ENCODE results near the gene DPM1.

The DPM1 gene

DNA sequence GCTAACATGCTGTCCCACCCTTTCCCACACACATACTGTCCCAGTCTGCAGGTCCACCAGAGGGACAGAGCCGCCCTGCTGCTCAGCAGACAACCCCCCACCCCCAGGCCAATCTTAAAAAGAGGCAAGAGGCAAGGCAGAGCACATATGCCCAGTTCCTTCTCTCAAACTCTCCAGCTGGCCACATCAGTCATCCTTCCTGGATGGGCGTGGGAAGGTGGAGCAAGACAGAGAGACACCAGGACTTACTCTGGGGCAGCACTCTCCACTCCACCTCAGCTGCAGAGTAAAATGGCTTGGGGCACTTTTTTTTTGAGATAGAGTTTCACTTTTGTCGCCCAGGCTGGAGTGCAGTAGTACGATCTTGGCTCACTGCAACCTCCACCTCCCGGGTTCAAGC lies 11.1 kb upstream of the DPM1 start:
- no peak overlapping the region for H3K27ac ChIP-seq (ENCODE audit: low read depth, low read length, poor library complexity, severe bottlenecking)
- no peak overlapping the region for H3K4me2 ChIP-seq (ENCODE audit: low read length)
- H4K20me1 ChIP-seq (ENCODE audit: insufficient read depth, low read length), result no peaks in the 10 kb centered on the region
- H3F3A ChIP-seq (ENCODE audit: insufficient read depth, low read length), result no peaks in the 10 kb centered on the region
- no peak overlapping the region for H3K9ac ChIP-seq (ENCODE audit: low read length)
- no peaks in the 10 kb centered on the region for H3K36me3 ChIP-seq (ENCODE audit: insufficient read depth, low read length)
- H3K9me3 ChIP-seq (ENCODE audit: low read length), result no peaks in the 10 kb centered on the region
- H2AFZ ChIP-seq (ENCODE audit: low read length), result no peak overlapping the region
- no peak overlapping the region for H3K4me3 ChIP-seq (ENCODE audit: low read depth, low read length, poor library complexity, severe bottlenecking)
- no peaks in the 10 kb centered on the region for H3K9me2 ChIP-seq (ENCODE audit: low read depth, low read length)
- H3K79me2 ChIP-seq (ENCODE audit: insufficient read depth, low read length), result no peaks in the 10 kb centered on the region
- TF ChIP-seq, protein P1, sequence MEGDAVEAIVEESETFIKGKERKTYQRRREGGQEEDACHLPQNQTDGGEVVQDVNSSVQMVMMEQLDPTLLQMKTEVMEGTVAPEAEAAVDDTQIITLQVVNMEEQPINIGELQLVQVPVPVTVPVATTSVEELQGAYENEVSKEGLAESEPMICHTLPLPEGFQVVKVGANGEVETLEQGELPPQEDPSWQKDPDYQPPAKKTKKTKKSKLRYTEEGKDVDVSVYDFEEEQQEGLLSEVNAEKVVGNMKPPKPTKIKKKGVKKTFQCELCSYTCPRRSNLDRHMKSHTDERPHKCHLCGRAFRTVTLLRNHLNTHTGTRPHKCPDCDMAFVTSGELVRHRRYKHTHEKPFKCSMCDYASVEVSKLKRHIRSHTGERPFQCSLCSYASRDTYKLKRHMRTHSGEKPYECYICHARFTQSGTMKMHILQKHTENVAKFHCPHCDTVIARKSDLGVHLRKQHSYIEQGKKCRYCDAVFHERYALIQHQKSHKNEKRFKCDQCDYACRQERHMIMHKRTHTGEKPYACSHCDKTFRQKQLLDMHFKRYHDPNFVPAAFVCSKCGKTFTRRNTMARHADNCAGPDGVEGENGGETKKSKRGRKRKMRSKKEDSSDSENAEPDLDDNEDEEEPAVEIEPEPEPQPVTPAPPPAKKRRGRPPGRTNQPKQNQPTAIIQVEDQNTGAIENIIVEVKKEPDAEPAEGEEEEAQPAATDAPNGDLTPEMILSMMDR (IDR thresholded peaks at IDR 0.05; ENCODE audit: low read length), result no peak
- no peak for TF ChIP-seq EZH2 (IDR thresholded peaks at IDR 0.05; ENCODE audit: borderline replicate concordance, low read length)
- H3K27me3 ChIP-seq (ENCODE audit: insufficient read depth, low read length), result no peaks in the 10 kb centered on the region
- no peaks in the 10 kb centered on the region for H3K4me1 ChIP-seq (ENCODE audit: insufficient read depth, low read length, severe bottlenecking)

DNA sequence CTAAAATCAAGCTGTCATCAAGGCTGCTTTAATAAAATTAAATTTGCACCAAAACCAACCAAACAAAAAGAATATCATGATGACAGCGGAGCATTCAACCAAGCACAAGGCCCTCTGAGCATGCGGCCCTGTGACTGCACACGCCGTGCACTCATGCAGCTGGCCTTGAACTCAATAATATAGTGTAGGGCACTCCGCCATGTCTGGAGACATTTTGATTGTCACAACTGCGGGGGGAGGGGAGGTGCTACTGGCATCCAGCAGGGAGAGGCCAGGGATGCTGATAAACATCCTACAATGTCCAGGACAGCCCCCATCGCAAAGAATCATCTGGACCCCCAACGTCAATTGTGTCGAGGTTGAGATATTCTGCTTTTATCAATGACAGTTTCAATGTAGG lies 10.0 kb upstream of the DPM1 start:
- no peaks in the 10 kb centered on the region for H3K27me3 ChIP-seq (ENCODE audit: insufficient read depth, low read length)
- H4K20me1 ChIP-seq (ENCODE audit: insufficient read depth, low read length), result no peaks in the 10 kb centered on the region
- no peaks in the 10 kb centered on the region for H3K9me2 ChIP-seq (ENCODE audit: low read depth, low read length)
- no peaks in the 10 kb centered on the region for H3K36me3 ChIP-seq (ENCODE audit: insufficient read depth, low read length)
- H3F3A ChIP-seq (ENCODE audit: insufficient read depth, low read length), result no peaks in the 10 kb centered on the region
- TF ChIP-seq, protein P1 (IDR thresholded peaks at IDR 0.05; ENCODE audit: low read length), result no peak
- no peak for TF ChIP-seq EZH2 (IDR thresholded peaks at IDR 0.05; ENCODE audit: borderline replicate concordance, low read length)
- no peaks in the 10 kb centered on the region for H3K79me2 ChIP-seq (ENCODE audit: insufficient read depth, low read length)
- H3K9ac ChIP-seq (ENCODE audit: low read length), result no peak overlapping the region
- no peak overlapping the region for H3K27ac ChIP-seq (ENCODE audit: low read depth, low read length, poor library complexity, severe bottlenecking)
- no peaks in the 10 kb centered on the region for H3K4me1 ChIP-seq (ENCODE audit: insufficient read depth, low read length, severe bottlenecking)
- no peak overlapping the region for H3K4me2 ChIP-seq (ENCODE audit: low read length)
- H3K9me3 ChIP-seq (ENCODE audit: low read length), result no peaks in the 10 kb centered on the region
- H2AFZ ChIP-seq (ENCODE audit: low read length), result no peak overlapping the region
- H3K4me3 ChIP-seq (ENCODE audit: low read depth, low read length, poor library complexity, severe bottlenecking), result no peak overlapping the region

DNA sequence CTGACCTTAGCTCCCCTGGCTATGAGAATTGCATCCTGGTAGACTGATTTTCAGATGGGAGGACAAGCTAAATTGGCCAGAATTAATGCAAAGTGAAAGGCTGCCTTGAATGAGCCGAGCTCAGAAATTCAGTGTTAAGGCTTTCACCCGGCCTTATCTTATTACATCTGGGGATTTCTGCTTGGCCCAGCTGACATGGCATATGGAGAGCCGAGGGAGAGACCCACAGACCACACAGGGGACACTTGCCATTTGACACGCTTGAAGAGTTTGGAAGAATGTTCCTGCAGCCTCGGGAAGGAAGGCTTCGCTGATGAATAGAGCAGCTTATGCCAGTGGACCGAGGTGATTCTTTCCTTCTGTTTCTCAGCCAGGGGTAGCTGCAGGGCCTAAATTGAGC lies 9.3 kb upstream of the DPM1 start:
- Histone ChIP-seq H3K36me3 (ENCODE audit: insufficient read depth, low read length) (no peaks in the 10 kb centered on the region), H3K9me3 (ENCODE audit: low read length) (no peaks in the 10 kb centered on the region), H2AFZ (ENCODE audit: low read length) (no peak overlapping the region), H3K27ac (ENCODE audit: low read depth, low read length, poor library complexity, severe bottlenecking) (no peak overlapping the region), H3K79me2 (ENCODE audit: insufficient read depth, low read length) (no peaks in the 10 kb centered on the region), H3K4me3 (ENCODE audit: low read depth, low read length, poor library complexity, severe bottlenecking) (no peak overlapping the region), H3K4me1 (ENCODE audit: insufficient read depth, low read length, severe bottlenecking) (no peaks in the 10 kb centered on the region), H3F3A (ENCODE audit: insufficient read depth, low read length) (no peaks in the 10 kb centered on the region), H3K4me2 (ENCODE audit: low read length) (no peak overlapping the region), H3K27me3 (ENCODE audit: insufficient read depth, low read length) (no peaks in the 10 kb centered on the region), H4K20me1 (ENCODE audit: insufficient read depth, low read length) (no peaks in the 10 kb centered on the region), H3K9ac (ENCODE audit: low read length) (no peak overlapping the region), H3K9me2 (ENCODE audit: low read depth, low read length) (no peaks in the 10 kb centered on the region)
- TF ChIP-seq EZH2 (IDR thresholded peaks at IDR 0.05; ENCODE audit: borderline replicate concordance, low read length), result no peak
- TF ChIP-seq, protein P1 (IDR thresholded peaks at IDR 0.05; ENCODE audit: low read length), result no peak
